ENCODE data around the gene MAD1L1.

Gene MAD1L1

GRCh38 chr7:1787681-1788235, 445.0 kb downstream of the MAD1L1 start:
- no peak overlapping the region for H3K27ac ChIP-seq
- TF ChIP-seq, protein P1, sequence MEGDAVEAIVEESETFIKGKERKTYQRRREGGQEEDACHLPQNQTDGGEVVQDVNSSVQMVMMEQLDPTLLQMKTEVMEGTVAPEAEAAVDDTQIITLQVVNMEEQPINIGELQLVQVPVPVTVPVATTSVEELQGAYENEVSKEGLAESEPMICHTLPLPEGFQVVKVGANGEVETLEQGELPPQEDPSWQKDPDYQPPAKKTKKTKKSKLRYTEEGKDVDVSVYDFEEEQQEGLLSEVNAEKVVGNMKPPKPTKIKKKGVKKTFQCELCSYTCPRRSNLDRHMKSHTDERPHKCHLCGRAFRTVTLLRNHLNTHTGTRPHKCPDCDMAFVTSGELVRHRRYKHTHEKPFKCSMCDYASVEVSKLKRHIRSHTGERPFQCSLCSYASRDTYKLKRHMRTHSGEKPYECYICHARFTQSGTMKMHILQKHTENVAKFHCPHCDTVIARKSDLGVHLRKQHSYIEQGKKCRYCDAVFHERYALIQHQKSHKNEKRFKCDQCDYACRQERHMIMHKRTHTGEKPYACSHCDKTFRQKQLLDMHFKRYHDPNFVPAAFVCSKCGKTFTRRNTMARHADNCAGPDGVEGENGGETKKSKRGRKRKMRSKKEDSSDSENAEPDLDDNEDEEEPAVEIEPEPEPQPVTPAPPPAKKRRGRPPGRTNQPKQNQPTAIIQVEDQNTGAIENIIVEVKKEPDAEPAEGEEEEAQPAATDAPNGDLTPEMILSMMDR (conservative IDR thresholded peaks at IDR 0.05) = no peak

- no peak overlapping the region for H3K27ac ChIP-seq
Measured at GRCh38 chr7:1787241-1787640, 445.5 kb downstream of the MAD1L1 start.

GRCh38 chr7:1785839-1786238, 446.9 kb downstream of the MAD1L1 start:
- no peak overlapping the region for H3K27ac ChIP-seq
- TF ChIP-seq, protein P1 (conservative IDR thresholded peaks at IDR 0.05) = no peak

More at GRCh38 chr7:1787241-1787640, 445.5 kb downstream of the MAD1L1 start:
- TF ChIP-seq, protein P1 (conservative IDR thresholded peaks at IDR 0.05) = no peak

DNA sequence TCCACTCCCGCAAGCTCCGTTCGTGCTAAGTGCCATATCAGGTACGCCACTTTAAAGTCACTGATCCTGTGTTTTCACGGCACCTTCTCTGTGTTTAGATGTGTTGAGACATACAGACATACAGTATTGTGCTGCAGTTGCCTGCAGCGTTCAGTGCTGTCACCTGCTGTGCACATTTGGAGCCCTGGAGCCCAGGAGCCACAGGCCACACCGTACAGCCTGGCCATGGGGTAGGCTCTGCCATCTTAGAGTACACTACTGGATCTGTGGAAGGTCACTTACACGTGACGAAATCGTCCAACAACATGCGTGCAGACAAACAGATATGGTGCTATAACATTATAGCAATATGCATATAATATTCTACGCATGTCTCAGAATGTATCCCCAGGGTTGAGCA, 451.4 kb downstream of the MAD1L1 start:
- no peak overlapping the region for H3K27ac ChIP-seq
- TF ChIP-seq, protein P1 (conservative IDR thresholded peaks at IDR 0.05) = no peak

- TF ChIP-seq, protein P1 (conservative IDR thresholded peaks at IDR 0.05) = no peak
- no peak overlapping the region for H3K27ac ChIP-seq
Measured at GRCh38 chr7:1779445-1779844, 453.3 kb downstream of the MAD1L1 start.

- TF ChIP-seq, protein P1 (conservative IDR thresholded peaks at IDR 0.05) = no peak
- no peak overlapping the region for H3K27ac ChIP-seq
Measured at GRCh38 chr7:1777122-1777521, 455.6 kb downstream of the MAD1L1 start.

DNA sequence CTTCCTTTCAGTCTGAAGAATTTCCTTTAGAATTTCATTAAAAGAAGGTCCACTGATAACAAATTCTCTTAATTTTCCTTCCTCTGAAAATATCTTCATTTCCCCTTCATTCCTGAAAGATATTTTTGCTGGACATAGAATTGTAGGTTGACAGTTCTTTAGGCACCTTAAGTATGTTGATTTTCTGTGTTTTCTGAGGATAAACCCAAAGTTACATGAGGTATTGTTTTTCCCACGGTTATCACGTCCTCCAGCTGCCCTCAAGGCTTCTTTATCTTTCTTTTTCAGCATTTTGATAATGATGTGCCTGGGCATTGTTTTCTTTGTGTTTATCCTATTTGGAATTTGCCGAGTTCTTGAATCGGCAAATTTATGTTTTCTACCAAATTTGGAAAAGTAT, 457.4 kb downstream of the MAD1L1 start:
- no peak overlapping the region for H3K27ac ChIP-seq
- TF ChIP-seq, protein P1 (conservative IDR thresholded peaks at IDR 0.05) = no peak
